GM18502 (cell line): Measurements from ENCODE around the gene CYFIP1.

ENCODE experiments used
- ATAC-seq: cut with Tn5 transposase; IDR thresholded peaks from one replicate; pipeline ENCODE4 v1.9.1; 2021; ENCODE audit warnings: mild to moderate bottlenecking; ENCODE audit not compliant: unreplicated experiment, poor library complexity

Gene CYFIP1

GRCh38 chr15:22839046-22839695, 141.0 kb downstream of the CYFIP1 start:
- no peak for ATAC-seq

- peak; percentile 83 for ATAC-seq
These were observed 141.7 kb downstream of the CYFIP1 start, which contains the start of gene NIPA2 for GRCh38 chr15:22838292-22839042. TSS of gene NIPA2 (plus strand) at chr15:22838666. CDS start at chr15:22851732, 13,066 bp downstream.

GRCh38 chr15:22831473-22831872, 148.7 kb downstream of the CYFIP1 start:
- ATAC-seq = no peak

- ATAC-seq = no peak
These were observed 153.0 kb downstream of the CYFIP1 start for GRCh38 chr15:22827125-22827524.

GRCh38 chr15:22823495-22824128, 156.6 kb downstream of the CYFIP1 start:
- ATAC-seq = no peak

- no peak for ATAC-seq
These were observed 160.5 kb downstream of the CYFIP1 start for GRCh38 chr15:22819651-22820050.
